ENCODE measurements around the gene TFG.

TFG gene

GRCh38 chr3:100759159-100759558, 49.9 kb downstream of the TFG start:
- no peak for DNase-seq

- no peak for DNase-seq
These were observed 50.7 kb downstream of the TFG start for GRCh38 chr3:100759950-100760349.

GRCh38 chr3:100760377-100760776, 51.1 kb downstream of the TFG start:
- DNase-seq = no peak

GRCh38 chr3:100761211-100761942, 52.1 kb downstream of the TFG start:
- no peak for DNase-seq

- no peak for DNase-seq
These were observed 52.7 kb downstream of the TFG start for GRCh38 chr3:100761951-100762350.

GRCh38 chr3:100765437-100765975, 56.2 kb downstream of the TFG start:
- DNase-seq = no peak

- no peak for DNase-seq
These were observed 56.8 kb downstream of the TFG start for GRCh38 chr3:100766069-100766468.

- DNase-seq = no peak
These were observed 60.4 kb downstream of the TFG start for GRCh38 chr3:100769693-100770092.

- DNase-seq = no peak
These were observed 65.9 kb downstream of the TFG start for GRCh38 chr3:100775226-100775625.

GRCh38 chr3:100775669-100776068, 66.4 kb downstream of the TFG start:
- no peak for DNase-seq

GRCh38 chr3:100776097-100776729, 66.9 kb downstream of the TFG start:
- no peak for DNase-seq

- DNase-seq = peak; percentile 19
These were observed 67.5 kb downstream of the TFG start for GRCh38 chr3:100776746-100777145.

GRCh38 chr3:100777271-100777670, 68.0 kb downstream of the TFG start:
- DNase-seq = no peak

- no peak for DNase-seq
These were observed 70.2 kb downstream of the TFG start for GRCh38 chr3:100779480-100779879.

- no peak for DNase-seq
These were observed 70.9 kb downstream of the TFG start for GRCh38 chr3:100780071-100780622.

GRCh38 chr3:100781301-100781700, 72.0 kb downstream of the TFG start:
- DNase-seq = no peak

GRCh38 chr3:100782348-100782747, 73.1 kb downstream of the TFG start:
- no peak for DNase-seq

- DNase-seq = no peak
These were observed 73.6 kb downstream of the TFG start for GRCh38 chr3:100782906-100783305.

- DNase-seq = no peak
These were observed 74.3 kb downstream of the TFG start for GRCh38 chr3:100783619-100784018.

- no peak for DNase-seq
These were observed 80.3 kb downstream of the TFG start for GRCh38 chr3:100789579-100789978.

- DNase-seq = peak; percentile 15
These were observed 87.3 kb downstream of the TFG start for GRCh38 chr3:100796556-100796955.

GRCh38 chr3:100798012-100798411, 88.7 kb downstream of the TFG start:
- DNase-seq = no peak

Data from inflammatory macrophage treated with lipopolysaccharide for 4 hours (primary cell).